ENCODE data around the gene RHBDL1.

Gene RHBDL1

GRCh38 chr16:679814-680624 is 4.5 kb downstream of the RHBDL1 start, which contains the start of gene STUB1 (continued):
- TF ChIP-seq, protein P1, sequence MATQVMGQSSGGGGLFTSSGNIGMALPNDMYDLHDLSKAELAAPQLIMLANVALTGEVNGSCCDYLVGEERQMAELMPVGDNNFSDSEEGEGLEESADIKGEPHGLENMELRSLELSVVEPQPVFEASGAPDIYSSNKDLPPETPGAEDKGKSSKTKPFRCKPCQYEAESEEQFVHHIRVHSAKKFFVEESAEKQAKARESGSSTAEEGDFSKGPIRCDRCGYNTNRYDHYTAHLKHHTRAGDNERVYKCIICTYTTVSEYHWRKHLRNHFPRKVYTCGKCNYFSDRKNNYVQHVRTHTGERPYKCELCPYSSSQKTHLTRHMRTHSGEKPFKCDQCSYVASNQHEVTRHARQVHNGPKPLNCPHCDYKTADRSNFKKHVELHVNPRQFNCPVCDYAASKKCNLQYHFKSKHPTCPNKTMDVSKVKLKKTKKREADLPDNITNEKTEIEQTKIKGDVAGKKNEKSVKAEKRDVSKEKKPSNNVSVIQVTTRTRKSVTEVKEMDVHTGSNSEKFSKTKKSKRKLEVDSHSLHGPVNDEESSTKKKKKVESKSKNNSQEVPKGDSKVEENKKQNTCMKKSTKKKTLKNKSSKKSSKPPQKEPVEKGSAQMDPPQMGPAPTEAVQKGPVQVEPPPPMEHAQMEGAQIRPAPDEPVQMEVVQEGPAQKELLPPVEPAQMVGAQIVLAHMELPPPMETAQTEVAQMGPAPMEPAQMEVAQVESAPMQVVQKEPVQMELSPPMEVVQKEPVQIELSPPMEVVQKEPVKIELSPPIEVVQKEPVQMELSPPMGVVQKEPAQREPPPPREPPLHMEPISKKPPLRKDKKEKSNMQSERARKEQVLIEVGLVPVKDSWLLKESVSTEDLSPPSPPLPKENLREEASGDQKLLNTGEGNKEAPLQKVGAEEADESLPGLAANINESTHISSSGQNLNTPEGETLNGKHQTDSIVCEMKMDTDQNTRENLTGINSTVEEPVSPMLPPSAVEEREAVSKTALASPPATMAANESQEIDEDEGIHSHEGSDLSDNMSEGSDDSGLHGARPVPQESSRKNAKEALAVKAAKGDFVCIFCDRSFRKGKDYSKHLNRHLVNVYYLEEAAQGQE (tag by site-specific recombination; IDR thresholded peaks at IDR 0.05), result no peak
- TF ChIP-seq ZNF629 (tag by site-specific recombination; IDR thresholded peaks at IDR 0.05), result no peak
- TF ChIP-seq ZNF48 (tag by site-specific recombination; IDR thresholded peaks at IDR 0.05), result no peak
- no peak for TF ChIP-seq TSHZ1 (tag by site-specific recombination; IDR thresholded peaks at IDR 0.05; ENCODE audit: borderline replicate concordance)
- peak; percentile 45 for TF ChIP-seq ZNF600 (tag by site-specific recombination; IDR thresholded peaks at IDR 0.05)
- no peak for TF ChIP-seq GLI2 (tag by site-specific recombination; IDR thresholded peaks at IDR 0.05; ENCODE audit: borderline replicate concordance, low read depth)
- no peak for TF ChIP-seq ZNF202 (tag by site-specific recombination; IDR thresholded peaks at IDR 0.05; ENCODE audit: borderline replicate concordance)
- no peak for TF ChIP-seq HOXC10 (CRISPR knock-in tag; IDR thresholded peaks at IDR 0.05)
- TF ChIP-seq ZNF768 (tag by site-specific recombination; IDR thresholded peaks at IDR 0.05), result no peak
- TF ChIP-seq ZSCAN16 (tag by site-specific recombination; IDR thresholded peaks at IDR 0.05), result no peak
- TF ChIP-seq ZNF521 (tag by site-specific recombination; IDR thresholded peaks at IDR 0.05), result no peak
- TF ChIP-seq, protein P2, sequence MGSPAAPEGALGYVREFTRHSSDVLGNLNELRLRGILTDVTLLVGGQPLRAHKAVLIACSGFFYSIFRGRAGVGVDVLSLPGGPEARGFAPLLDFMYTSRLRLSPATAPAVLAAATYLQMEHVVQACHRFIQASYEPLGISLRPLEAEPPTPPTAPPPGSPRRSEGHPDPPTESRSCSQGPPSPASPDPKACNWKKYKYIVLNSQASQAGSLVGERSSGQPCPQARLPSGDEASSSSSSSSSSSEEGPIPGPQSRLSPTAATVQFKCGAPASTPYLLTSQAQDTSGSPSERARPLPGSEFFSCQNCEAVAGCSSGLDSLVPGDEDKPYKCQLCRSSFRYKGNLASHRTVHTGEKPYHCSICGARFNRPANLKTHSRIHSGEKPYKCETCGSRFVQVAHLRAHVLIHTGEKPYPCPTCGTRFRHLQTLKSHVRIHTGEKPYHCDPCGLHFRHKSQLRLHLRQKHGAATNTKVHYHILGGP (tag by site-specific recombination; IDR thresholded peaks at IDR 0.05), result no peak
- TF ChIP-seq ZNF776 (tag by site-specific recombination; IDR thresholded peaks at IDR 0.05; ENCODE audit: borderline replicate concordance), result no peak
- TF ChIP-seq ZNF114 (tag by site-specific recombination; IDR thresholded peaks at IDR 0.05), result no peak
- TF ChIP-seq ZNF624 (tag by site-specific recombination; IDR thresholded peaks at IDR 0.05), result no peak
- TF ChIP-seq ZSCAN18 (tag by site-specific recombination; IDR thresholded peaks at IDR 0.05), result no peak
- TF ChIP-seq ZNF10 (tag by site-specific recombination; IDR thresholded peaks at IDR 0.05), result no peak
- no peak for TF ChIP-seq HIC1 (tag by site-specific recombination; IDR thresholded peaks at IDR 0.05)
- TF ChIP-seq, protein P3, sequence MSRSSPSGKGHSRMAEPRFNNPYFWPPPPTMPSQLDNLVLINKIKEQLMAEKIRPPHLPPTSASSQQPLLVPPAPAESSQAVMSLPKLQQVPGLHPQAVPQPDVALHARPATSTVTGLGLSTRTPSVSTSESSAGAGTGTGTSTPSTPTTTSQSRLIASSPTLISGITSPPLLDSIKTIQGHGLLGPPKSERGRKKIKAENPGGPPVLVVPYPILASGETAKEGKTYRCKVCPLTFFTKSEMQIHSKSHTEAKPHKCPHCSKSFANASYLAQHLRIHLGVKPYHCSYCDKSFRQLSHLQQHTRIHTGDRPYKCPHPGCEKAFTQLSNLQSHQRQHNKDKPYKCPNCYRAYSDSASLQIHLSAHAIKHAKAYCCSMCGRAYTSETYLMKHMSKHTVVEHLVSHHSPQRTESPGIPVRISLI (tag by site-specific recombination; IDR thresholded peaks at IDR 0.05), result no peak
- 0 out of 2 replicates have a peak, but pooled peaks have one; percentile 24 for TF ChIP-seq KLF7 (tag by site-specific recombination; IDR thresholded peaks at IDR 0.05; ENCODE audit: borderline replicate concordance)
- TF ChIP-seq HOXA7 (CRISPR knock-in tag; IDR thresholded peaks at IDR 0.05; ENCODE audit: borderline replicate concordance), result no peak
- TF ChIP-seq, protein P4, sequence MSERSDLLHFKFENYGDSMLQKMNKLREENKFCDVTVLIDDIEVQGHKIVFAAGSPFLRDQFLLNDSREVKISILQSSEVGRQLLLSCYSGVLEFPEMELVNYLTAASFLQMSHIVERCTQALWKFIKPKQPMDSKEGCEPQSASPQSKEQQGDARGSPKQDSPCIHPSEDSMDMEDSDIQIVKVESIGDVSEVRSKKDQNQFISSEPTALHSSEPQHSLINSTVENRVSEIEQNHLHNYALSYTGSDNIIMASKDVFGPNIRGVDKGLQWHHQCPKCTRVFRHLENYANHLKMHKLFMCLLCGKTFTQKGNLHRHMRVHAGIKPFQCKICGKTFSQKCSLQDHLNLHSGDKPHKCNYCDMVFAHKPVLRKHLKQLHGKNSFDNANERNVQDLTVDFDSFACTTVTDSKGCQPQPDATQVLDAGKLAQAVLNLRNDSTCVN (tag by site-specific recombination; optimal IDR thresholded peaks at IDR 0.05), result peak; percentile 93
- TF ChIP-seq ZIC2 (tag by site-specific recombination; IDR thresholded peaks at IDR 0.05), result peak; percentile 12; the same call in 1 of the 2 replicates
